Measurements from ENCODE around the gene ACADM.

DNA sequence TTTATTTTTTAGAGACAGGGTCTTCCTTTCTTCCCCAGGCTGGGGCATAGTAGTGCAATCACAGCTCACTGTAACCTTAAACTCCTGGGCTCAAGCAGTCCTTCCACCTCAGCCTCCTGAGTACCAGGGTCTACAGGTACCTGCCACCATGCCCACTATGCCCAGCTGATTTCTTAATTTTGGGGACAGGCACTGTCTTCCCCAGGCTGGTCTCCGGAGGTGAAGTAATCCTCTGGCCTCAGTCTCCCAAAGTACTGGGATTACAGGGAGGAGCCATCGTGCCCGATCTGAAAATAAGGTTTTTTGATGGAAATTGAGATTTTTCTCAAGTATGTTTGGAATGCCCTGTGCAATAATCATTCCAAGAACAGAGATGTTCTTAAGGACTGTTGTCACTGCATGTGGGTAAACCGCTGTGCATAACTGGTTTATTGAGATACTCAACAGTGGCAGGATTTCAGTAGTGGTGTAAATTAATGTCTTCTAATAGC lies 71.2 kb downstream of the ACADM start:
- TF ChIP-seq POLR2A (IDR thresholded peaks at IDR 0.05): no peak
- TF ChIP-seq, protein P1, sequence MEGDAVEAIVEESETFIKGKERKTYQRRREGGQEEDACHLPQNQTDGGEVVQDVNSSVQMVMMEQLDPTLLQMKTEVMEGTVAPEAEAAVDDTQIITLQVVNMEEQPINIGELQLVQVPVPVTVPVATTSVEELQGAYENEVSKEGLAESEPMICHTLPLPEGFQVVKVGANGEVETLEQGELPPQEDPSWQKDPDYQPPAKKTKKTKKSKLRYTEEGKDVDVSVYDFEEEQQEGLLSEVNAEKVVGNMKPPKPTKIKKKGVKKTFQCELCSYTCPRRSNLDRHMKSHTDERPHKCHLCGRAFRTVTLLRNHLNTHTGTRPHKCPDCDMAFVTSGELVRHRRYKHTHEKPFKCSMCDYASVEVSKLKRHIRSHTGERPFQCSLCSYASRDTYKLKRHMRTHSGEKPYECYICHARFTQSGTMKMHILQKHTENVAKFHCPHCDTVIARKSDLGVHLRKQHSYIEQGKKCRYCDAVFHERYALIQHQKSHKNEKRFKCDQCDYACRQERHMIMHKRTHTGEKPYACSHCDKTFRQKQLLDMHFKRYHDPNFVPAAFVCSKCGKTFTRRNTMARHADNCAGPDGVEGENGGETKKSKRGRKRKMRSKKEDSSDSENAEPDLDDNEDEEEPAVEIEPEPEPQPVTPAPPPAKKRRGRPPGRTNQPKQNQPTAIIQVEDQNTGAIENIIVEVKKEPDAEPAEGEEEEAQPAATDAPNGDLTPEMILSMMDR (IDR thresholded peaks at IDR 0.05): no peak
- TF ChIP-seq EP300 (IDR thresholded peaks at IDR 0.05): no peak
